Breast epithelium (tissue), 3 donors: Measurements from ENCODE around the gene PRDM16.

ENCODE experiments used
- POLR2A ChIP-seq: fragments of 450-650 bp; IDR thresholded peaks from one replicate; pipeline ENCODE4 v1.6.1; 2016; ENCODE audit warnings: antibody characterized with exemption, mild to moderate bottlenecking, moderate library complexity
- POLR2AphosphoS5 ChIP-seq, 3 donors: sonication (generic); formaldehyde crosslinking; IDR thresholded peaks; one replicate each; pipeline ENCODE4 v1.6.1; 2017; ENCODE audit warnings: antibody characterized with exemption in 3 of 3

GRCh38 chr1:3040004-3040403, 29.0 kb upstream of the PRDM16 start:
- TF ChIP-seq POLR2AphosphoS5 (IDR thresholded peaks at IDR 0.05) (no peak), POLR2A (no peak)
